Hematopoietic multipotent progenitor cell treated with erythropoietin and hydrocortisone succinate and interleukin-3 and kit ligand, for 4 days (in vitro differentiated cells): ENCODE measurements around the gene WDR70.
A peak's percentile ranks its signal among the peaks of the same experiment; 100 is the strongest.
"Not testable (repeated sequence)": the region's sequence is repeated elsewhere in the genome, so short reads cannot be mapped to it uniquely, and the experiment has no call there.

Experiments used
- DNase-seq: peaks from one replicate; pipeline ENCODE4 v3.0.0-alpha.2; 2015

WDR70 gene

DNA sequence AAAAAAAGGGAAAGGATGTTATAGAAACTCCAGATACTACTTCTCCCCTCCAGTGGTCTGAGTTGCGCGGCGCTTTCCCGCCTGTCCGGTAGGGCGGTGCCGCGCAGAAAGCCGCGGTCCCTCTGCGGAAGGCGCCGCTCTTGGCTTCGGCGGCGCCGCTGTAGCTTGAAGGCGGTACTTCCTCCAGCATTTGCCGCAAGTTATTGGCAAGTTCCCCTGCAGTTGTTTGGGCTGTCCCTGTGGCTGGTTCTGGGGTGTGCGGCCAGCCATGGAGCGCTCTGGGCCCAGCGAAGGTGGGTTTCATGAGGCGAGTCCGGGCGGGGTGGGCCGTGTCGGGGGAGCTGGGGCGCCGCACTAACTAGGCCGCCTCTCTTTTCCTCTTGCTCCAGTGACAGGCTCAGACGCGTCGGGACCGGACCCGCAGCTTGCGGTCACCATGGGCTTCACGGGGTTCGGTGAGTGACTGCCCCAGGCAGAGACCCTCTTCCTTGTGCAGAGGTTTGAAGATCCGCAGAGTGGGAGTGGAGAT is at the start of gene WDR70:
Gene WDR70, plus strand, starts transcription at position 219 of the 529 bp plus-strand sequence. Its CDS starts 50 bp downstream, at position 269.
- DNase-seq: peak; percentile 96

DNA sequence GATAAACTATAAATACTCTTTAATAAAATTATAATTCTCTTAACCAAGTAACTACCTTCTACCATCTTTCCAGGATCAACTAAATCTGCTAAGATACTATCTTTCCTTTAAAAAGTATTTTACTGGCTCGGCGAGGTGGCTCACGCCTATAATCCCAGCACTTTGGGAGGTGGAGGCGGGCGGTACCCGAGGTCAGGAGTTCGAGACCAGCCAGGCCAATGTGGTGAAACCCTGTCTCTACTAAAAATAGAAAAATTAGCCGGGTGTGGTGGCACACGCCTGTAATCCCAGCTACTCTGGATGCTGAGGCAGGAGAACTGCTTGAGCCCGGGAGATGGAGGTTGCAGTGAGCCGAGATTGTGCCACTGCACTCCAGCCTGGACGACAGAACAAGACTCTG is 44.4 kb upstream of the WDR70 start:
- DNase-seq: not testable (repeated sequence)

DNA sequence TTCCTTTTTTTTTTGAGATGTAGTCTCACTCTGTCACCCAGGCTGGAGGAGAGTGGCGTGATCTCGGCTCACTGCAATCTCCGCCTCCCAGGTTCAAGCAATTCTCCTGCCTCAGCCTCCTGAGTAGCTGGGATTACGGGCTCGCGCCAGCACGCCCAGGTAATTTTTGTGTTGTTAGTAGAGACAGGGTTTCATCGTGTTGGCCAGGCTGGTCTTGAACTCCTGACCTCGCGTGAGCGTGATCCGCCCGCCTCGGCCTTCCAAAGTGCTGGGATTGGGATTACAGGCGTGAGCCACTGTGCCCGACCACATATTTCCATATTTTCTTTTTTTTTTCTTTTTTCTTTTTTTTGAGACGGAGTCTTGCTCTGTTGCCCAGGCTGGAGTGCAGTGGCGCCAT is 36.4 kb upstream of the WDR70 start:
- not testable (repeated sequence) for DNase-seq

DNA sequence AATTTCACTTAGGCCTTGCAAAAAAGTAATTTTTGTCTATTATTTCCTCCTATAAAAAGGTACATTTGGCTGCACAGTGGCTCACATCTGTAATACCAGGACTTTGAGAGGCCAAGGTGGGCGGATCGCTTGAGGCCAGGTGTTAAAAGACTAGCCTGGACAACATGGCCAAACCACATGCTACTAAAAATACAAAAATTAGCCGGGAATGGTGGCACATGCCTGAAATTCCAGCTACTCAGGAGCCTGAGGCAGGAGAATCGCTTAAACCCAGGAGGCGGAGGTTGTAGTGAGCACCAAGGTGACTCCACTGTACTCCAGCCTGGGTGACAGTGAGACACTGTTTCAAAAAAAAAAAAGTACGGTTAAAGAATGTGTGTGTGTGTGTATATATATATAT is 24.0 kb upstream of the WDR70 start:
- no peak for DNase-seq

DNA sequence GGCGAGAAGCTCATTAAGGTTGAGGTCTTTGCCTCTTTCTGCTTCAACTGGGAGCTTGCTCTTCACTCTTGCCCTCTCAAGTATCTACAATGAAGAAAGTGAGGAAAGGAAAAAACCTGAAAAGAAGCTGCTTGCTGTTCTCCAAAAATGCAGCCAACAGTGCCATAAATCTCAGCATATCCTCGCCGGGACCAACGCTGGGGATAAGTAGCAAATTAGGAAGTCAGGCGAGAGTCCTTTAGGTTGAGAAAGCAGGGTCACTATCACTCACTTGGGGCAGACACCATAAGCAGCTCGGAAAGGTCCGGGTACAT is 8.6 kb upstream of the WDR70 start:
- DNase-seq: peak; percentile 22

DNA sequence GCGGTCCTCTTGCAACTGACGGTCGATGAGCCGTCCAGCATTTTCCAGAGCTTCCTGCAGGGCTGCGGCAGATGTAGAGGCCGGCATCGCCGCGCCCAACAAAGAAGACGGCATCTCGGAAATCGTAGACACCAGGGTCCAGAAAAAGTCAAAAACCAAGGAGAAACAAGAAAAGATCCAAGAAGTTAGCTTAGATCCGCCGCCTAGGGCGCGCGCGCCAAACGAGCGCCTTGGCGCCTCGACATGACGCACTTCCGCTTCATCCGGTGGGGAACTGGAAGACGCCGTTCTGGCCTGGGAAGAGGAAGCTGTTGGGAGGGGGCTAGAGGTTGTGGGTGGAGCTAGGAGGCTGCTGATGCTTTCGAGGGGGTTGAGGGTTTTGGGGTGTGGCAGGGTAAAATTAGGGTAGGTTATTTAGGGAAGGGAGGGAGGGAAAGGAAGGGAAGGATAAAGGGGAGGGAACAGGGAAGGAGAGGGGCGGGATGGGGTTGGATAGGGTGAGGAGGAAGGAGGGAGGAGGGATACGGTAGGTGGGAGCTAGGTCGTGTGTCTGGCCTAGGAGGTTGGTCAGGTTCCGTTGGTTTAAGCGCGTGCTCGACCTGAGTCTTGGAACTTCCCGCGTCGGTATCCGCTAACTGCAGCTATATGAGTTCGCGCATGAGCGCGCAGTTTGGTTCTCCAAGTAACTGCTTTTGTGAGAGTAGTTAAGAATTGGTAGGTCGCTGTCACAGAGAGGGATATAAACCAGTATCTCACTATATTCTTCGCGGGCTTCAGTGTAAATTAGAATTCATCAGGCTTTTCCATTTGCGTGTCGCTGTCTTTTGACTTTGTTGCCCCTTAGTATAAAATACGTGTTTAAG is 8.0 kb upstream of the WDR70 start, which contains the start of gene NUP155:
Gene NUP155, minus strand, starts transcription at position 243 of the 863 bp plus-strand sequence. Its CDS starts 129 bp downstream, at position 114.
- peak; percentile 99 for DNase-seq

DNA sequence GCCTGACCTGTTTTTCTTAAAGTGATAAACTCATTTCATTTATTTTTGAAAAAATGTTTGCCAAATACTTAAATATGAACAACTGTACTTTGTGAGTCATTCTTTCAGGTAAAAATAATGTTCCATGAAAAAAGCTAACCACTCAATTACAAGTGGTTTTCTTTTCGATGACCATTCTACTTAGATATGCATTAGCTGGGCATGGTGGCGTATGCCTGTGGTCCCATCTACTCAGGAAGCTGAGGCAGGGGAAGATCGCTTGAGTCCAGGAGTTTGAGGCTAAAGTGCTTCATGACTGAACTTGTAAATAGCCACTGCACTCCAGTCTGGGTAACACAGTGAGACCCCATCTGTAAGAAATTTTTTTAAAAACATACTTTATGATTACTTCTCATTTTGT is 4.0 kb upstream of the WDR70 start:
- no peak for DNase-seq

DNA sequence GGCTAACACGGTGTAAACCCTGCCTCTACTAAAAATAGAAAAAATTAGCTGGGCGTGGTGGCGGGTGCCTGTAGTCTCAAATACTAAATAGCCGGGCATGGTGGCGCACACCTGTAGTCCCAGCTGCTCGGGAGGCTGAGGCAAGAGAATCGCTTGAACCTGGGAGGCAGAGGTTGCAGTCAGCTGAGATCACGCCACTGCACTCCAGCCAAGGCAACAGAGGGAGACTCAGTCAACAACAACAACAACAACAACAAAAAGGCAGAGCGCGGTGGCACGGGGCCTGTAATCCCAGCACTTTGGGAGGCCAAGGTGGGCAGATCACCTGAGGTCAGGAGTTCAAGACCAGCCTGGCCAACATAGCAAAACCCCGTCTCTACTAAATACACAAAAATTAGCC is 1.1 kb upstream of the WDR70 start:
- not testable (repeated sequence) for DNase-seq

DNA sequence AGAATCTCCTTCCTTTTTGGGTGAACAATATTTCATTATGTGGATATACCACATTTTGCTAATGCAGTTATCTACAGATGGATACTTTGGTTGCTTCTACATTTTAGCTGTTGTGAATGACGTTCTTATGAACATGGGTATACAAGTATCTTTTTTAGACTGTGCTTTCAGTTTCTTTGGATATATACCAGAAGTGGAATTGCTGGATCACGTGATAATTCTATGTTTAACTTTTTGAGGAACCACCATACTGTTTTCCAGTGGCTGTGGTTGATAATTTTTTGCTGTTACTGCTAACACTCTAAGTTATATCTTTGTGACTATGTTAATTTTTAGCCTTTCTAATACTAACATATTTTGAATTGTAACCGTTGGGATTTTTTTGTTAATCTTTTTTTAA is 12.5 kb downstream of the WDR70 start:
- DNase-seq: peak; percentile 32

DNA sequence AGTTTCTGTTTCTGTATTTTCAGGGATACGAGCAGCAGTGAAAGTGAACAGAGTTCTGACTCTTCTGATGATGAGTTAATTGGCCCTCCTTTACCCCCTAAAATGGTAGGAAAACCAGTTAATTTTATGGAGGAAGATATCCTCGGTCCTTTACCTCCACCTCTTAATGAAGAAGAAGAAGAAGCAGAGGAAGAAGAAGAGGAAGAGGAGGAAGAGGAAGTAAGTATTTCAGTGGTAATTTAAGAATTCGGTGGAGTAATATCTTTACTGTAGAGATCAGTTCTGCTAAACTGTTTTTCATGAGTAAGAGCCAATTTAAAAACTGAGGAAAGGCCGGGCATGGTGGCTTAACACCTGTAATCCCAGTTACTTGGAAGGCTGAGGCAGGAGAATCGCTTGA is 17.2 kb downstream of the WDR70 start:
- no peak for DNase-seq

DNA sequence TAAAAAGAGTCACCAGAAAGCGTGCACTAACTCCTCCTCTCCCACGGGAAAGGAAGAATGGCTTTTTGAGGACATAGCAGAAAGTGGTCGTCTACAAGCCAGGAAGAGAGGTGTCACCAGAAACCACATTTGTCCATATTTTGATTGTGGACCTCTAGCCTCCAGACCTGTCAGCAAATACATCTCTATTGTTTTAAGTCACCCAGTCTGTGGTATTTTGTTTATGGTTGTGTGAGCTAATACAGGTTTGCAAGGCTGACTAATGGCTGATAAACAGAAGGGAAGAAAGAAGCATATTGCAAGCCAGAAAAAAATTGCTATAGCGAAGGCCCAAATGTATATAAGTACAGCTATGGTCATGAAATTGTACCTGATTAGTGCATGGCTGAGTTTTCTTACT is 21.4 kb downstream of the WDR70 start:
- DNase-seq: no peak

DNA sequence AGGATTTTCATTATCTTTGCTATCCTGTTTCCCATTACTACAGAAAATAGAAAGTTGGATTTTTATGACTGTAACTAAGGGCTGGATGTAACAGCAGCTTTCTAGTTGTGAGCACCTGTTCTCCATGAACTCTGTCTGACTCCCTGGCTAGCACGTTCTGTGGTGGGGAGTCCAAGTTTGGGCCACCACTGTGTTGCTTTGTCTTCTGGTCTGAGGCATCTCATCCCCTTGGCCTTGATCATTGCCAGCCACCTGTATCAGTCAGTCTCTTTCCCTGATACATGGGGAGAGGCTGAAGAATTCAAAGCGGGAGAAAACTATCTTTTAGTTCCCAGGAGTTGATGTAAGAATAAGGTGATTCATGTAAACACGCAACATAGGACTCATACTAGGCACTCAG is 33.4 kb downstream of the WDR70 start:
- no peak for DNase-seq

DNA sequence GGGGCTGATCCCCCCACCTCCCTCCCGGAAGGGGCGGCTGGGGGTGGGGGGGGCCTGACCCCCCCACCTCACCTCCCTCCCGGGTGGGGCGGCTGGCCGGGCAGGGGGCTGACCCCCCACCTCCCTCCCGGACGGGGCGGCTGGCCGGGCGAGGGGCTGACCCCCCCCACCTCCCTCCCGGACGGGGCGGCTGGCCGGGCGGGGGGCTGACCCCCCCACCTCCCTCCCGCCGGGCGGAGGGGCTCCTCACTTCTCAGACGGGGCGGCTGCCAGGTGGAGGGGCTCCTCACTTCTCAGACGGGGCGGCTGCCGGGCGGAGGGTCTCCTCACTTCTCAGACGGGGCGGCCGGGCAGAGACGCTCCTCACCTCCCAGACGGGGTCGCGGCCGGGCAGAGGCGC is 36.3 kb downstream of the WDR70 start:
- not testable (repeated sequence) for DNase-seq

DNA sequence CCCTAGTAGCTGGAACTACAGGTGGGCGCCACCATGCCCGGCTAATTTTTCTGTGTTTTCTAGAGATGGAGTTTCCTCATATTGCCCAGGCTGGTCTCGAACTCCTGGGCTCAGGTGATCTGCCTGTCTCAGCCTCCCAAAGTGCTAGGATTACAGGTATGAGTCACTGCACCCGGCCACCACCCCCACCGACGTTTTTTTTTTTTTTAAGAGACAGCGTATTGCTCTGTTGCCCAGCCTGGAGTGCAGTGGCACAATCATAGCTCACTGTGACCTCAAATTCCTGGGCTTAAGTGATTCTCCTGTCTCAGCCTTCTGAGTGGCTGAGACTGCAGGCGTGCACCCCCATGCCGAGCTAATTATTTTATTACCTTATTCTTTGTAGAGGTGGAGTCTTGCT is 38.2 kb downstream of the WDR70 start:
- DNase-seq: no peak

DNA sequence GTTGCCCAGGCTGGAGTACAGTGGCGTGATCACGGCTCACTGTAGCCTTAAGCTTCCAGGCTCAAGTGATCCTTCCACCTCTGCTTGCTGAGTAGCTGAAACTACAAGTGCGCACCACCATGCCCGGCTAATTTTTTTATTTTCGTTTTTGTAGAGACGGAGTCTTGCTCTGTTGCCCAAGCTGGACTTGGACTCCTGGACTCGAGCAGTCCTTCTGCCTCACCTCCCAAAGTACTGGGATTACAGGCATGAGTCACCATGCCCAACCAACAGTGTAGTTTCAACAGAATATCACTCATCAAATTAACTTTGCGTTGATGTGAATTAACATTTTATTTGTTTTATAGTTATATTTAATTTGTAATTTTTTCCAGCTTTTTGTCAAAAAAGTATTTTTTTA is 45.3 kb downstream of the WDR70 start:
- no peak for DNase-seq

DNA sequence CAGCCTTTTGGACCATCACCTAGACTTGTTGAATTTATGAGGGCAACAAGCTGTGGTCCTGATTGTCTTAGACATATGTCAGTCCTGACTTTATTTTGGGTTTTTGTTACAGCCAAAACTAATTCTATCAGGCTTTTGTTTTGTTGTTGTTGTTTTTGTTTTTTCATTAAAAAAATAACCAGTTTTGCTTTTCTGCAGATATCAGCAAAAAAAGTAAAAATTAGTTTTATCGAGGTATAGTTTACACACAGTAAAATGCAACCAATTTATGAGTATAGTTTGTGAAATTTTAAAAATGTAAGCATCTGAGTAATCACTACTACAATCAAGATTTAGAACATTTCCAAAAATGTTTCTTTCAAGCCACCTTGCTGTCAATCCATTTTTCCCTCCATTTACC is 48.9 kb downstream of the WDR70 start:
- DNase-seq: no peak

DNA sequence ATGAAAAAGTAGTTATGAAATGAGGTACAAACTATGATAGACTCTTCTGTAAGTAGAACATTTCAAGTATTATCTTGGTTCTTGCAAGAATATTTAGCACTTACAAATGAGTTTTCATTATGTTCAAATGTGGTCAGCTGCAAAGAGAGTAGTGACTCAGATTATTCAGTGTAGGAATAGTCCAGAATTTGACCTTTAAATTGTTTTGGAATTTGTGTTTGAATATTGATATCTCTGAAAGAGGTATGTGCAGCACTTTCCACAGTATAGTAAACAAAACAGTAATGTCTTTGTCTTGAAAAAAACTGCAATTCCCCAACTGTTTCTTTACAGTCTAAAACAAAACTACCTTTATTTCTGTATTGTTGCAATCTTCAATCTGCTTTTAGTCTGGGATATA is 56.1 kb downstream of the WDR70 start:
- no peak for DNase-seq

DNA sequence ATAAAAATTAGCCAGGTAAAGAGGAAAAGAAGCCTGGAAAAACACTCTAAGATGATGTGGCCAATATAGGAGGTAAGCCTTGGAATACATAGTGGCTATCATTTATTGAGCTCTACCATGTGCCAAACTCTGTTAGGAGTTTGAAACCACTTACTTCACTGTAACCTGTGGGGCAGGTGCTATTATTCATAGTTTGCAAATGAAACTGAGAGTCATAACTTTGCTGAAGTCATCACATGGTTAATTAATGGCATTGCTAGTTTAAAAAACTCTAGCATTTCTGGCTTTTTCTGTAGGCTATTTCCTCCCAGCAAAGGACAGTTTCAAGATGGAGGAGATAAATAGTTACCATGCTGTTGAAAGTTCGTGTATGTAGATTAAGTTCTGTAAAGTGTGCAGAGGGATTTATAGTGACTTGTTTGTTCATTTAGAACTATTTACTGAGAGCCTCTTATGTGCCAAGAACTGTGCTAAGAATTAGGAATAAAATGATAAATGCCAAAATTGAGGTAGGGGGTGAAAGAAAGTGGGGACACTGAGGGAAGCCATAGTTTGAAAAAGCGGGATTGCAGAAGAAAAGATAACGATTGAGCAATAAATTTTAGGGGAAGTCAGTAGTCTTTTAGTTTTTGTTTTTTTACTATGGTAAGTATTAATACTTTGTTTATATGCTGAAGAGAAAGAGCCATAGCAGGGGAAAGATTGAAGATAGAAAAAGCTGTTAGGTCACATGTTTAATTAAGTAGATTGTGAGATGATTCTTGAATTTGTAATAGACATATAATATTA is 57.2 kb downstream of the WDR70 start:
- peak; percentile 6 for DNase-seq

DNA sequence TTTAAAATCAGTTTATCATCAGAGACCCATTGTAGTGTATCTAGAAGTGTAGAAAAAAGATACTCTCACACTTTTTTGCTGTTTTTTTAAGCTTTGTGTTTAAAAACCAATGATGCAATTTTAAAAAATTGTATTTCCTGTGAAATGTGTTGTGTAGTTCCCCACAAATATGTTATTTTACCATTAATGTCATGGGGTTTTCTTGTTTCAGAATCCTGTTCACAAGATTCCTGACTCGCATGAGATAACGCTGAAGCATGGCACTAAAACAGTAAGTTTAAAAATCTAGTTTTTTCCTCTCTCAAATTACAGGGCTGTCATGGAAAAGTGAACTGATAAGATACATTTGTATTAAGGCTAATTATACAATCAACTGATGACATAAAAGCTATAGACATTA is 58.6 kb downstream of the WDR70 start:
- DNase-seq: no peak

DNA sequence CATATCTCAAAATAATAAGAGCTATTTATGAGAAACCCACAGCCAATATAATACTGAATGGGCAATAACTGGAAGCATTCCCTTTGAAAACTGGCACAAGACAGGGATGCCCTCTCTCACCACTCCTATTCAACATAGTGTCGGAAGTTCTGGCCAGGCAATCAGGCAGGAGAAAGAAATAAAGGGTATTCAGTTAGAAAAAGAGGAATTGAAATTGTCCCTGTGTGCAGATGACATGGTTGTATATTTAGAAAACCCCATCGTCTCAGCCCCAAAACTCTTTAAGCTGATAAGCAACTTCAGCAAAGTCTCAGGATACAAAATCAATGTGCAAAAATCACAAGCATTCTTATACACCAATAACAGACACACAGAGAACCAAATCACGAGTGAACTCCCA is 66.7 kb downstream of the WDR70 start:
- not testable (repeated sequence) for DNase-seq

DNA sequence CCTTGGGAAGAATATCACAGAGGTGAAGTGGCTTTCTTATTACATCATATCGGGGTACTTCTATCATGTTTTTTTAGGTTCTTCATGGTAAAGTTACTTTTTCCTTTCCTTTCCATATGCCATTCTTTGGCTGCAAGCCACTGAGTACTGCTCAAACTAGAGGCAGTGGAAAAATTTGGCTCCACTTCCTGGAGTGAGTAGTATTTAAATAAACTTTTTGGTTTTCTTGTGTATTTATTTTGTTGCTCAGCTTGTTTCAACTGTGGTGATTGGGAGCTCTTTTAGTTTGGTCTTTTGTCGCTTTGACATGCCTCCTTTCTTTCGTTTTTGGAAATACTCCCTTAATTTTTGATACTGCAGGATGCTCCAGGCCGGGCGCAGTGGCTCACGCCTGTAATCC is 69.8 kb downstream of the WDR70 start:
- DNase-seq: no peak

DNA sequence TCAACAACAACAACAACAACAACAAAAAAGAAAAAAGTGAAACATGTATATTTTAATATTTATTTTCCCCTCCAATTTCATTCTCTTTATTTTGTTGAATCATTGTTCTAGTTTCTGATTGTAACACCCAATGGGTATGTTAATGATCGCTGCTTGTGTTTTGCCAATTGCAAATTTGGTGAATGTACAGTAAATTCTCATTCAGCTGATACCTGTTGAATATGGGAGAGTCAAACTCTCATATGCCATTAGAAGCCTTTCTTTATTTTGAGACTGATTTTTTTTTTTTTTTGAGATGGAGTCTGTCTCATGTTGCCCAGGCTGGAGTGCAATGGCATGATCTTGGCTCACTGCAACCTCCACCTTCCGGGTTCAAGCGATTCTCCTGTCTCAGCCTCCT is 72.9 kb downstream of the WDR70 start:
- not testable (repeated sequence) for DNase-seq

DNA sequence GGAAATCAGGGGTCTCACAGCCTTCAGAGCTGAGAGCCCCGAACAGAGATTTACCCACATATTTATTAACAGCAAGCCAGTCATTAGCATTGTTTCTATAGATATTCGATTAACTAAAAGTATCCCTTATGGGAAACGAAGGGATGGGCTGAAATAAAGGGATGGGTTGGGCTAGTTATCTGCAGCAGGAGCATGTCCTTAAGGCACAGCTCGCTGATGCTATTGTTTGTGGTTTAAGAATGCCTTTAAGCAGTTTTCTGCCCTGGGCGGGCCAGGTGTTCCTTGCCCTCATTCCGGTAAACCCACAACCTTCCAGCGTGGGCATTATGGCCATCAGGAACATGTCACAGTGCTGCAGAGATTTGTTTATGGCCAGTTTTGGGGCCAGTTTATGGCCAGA is 74.1 kb downstream of the WDR70 start:
- DNase-seq: not testable (repeated sequence)
